GM18907 (cell line): Measurements from ENCODE around the gene DGKH.
"Not testable (repeated sequence)": the region's sequence is repeated elsewhere in the genome, so short reads cannot be mapped to it uniquely, and the experiment has no call there.

Experiments used
- ATAC-seq: cut with Tn5 transposase; IDR thresholded peaks from one replicate; pipeline ENCODE4 v1.9.1; 2021; ENCODE audit warnings: mild to moderate bottlenecking, moderate library complexity; ENCODE audit not compliant: unreplicated experiment

DGKH gene

DNA sequence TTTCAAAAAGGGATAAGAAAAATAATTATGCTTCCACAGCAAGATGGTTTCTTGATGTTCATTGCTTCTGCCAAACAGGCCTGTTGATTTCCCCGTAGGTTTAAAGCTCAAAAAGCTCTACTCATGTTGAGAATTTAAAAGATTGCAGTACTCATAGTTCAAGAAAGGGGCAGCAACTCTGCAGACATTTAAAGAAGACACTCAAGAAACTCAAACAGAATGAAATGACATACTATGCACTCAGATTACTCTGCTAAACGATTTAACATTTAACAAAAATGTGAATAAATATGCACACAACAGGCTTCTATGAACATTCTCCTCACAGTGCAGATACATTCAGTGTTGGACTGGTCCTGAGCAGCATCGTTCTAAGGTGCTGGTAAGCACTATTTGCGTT lies 22.7 kb downstream of the DGKH start:
- not testable (repeated sequence) for ATAC-seq

DNA sequence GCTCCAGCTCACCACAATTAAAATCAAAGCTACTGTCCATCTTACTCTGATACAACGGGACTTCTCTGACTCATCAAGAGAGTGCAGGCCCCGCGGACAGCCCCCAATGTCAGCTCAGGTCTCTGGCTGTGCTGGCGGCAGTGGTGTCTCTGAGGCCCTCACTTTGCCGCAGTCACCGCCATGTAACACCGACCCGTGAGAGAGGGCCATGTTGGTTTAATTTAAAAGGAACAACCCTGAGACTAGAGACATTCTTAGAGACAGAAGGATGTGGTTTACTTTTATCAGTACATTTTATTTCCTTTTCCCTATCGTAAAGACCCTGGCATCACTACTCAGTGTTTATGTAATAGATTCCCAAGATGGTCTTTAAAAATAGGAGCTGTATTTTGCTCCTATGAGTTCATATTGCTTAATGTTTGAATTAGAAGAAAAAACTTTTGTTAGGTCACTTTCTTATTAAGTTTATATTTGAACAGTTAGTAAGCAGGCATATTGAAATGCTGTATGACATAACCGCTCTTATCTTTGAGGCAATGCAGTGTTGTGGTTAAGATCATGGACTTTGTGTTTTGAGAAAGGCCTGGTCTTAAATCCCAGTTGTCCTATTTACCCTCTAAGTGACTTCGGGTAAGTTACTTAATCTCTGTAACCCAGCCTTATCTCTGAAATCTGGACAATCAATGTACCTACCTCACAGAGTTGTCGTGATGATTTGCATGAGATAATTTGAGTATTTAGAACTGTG lies 23.4 kb downstream of the DGKH start:
- ATAC-seq, result no peak

DNA sequence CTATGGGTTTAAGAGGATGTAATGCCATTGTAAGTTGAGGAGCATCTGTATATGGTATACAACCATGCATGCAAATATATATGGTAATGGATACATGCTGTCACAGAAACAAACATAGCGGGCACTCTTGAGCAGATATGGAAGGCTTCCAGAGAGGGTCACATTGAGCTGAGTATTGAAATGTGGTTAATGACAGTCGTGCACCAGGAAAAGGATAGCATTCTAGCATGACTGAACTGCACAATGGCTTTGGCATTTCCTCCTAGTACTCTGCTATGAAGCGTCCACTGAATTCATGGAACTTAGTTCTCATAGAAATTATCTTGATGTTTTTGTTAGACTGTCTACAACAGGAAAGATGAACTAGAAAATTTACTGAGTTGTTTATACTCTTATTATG lies 25.2 kb downstream of the DGKH start:
- ATAC-seq, result no peak

DNA sequence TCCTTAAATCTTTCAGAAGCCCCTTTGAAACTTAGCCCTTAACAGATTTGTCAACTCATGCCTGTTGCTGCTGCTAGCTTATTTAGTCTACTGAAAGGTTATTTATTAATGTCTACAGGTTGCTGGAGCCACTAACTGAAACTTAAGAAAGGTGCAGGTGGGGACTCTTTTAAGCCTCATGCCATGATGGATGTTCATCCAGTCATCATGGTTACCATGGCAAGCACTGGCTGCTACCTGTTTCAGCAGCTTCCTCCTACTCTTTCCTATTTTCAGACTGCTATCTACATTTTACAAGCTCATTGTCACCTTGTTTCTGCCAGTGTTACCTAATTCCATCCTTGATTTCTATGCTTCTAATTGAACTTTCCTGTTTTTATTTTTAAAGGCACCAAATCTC lies 27.1 kb downstream of the DGKH start:
- ATAC-seq, result no peak

DNA sequence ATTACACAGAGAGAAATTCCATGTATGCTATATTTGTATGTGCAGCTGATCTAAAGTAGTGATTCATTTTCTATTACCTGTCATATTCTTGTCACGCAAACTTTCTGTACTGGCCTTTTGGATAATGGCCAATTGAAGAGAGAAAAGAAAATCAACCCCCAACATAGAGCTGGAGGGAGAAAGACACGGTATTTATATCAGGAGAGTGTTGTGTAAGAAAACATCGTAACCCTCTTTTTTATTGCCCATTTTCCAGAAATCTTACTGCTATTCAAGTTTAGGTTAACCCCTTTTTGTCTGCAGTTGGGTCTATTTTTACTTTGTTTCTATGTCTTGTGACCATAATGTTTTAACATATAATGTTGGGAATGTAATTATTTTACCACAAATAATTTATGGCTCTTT lies 27.9 kb downstream of the DGKH start:
- no peak for ATAC-seq

DNA sequence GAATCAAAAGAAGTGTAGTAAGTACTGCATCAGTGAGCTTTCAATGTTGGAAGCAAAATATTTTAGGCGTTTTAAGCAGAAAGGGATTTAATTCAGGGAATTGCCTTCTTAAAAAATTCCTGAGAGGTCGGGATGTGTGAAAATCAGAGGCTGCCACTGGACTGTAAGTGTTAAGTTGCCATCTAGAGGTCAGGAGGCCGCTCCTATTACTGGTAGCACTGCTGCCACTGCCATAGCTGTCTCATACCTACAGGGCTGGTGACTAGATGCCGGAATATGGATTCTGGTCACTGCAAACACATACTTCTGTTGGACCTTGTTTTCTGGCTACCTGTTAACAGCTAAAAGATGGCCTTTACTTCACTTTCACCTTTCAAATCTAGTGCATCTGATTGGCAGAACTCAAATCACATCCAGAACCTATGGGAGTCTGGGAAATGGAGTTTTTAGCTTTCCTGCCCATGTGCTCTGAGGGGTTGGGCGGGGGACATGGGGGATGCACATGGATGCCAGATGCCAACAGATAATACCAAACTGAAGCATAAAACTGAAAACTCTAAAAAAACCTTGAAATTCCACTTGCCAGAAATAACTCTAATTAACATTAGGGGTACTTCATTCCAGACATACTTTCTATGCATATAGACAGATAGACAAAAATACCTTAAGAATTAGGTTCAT lies 29.8 kb downstream of the DGKH start:
- ATAC-seq, result no peak

DNA sequence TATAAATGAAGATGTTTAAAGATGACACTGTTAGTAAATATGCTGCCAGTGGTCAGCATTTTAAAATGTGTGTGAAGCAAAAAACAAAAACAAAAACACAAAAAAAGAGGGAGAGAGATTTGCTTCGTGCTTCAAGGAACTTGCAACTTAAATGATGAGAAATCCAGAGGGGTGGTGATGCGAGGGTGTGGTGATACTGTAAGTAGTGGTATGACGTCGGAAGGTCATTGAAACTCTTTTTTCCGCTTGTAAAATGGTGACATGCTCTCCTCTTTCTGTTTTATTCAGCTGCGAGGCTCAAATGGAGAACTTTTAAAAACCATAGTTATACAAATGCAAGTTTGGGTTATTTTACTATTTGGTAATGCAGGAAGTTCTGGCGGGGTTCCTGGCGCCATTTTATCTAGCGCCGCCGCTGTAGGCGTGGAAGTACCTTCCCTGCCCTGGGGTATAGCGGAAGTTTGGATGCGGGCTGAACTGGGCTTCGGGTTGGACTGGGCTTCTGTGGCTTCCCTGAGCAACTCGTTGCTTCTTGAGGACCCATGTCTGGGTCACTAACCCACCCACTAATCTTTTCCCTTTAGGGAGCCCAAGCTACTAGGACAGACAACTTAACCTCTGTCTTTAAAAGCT lies 34.8 kb downstream of the DGKH start:
- no peak for ATAC-seq

DNA sequence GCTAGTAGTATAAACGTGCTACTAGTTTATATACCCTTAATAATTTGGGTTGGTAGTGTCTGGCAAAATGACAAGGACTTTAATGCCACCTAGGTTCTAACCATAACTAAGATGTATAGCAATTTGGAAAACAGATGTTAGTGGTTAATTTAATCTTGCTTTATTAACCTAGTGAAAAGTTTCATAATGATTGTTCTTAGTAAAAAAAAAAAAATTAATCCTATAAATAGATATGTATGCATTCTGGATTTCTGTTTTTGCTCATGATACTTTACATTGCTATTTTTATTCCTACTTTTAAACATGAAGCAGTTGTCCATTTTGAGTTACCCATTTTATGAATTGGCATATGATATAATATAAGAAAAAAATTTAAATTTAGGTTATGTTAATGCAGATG lies 36.3 kb downstream of the DGKH start:
- ATAC-seq, result no peak

DNA sequence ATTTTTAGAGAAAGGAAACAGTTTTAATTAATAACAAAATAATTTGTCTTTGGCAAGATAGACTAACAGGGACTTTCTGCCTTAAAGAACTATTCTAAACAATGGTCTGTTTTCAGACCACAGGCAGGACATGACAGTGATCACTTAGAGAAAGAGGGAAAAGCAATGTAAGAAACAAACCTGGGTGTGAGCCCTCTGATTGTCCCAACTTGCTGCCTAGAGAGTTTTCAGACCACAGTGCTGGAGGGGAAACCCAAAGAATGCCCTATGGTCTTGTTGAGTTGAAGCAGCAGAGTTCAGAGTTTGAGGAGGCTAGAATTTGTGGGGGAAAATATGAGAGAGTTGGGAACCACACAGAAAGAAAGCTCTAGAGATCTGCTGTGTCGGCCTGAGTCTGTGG lies 38.1 kb downstream of the DGKH start:
- peak; percentile 57 for ATAC-seq

DNA sequence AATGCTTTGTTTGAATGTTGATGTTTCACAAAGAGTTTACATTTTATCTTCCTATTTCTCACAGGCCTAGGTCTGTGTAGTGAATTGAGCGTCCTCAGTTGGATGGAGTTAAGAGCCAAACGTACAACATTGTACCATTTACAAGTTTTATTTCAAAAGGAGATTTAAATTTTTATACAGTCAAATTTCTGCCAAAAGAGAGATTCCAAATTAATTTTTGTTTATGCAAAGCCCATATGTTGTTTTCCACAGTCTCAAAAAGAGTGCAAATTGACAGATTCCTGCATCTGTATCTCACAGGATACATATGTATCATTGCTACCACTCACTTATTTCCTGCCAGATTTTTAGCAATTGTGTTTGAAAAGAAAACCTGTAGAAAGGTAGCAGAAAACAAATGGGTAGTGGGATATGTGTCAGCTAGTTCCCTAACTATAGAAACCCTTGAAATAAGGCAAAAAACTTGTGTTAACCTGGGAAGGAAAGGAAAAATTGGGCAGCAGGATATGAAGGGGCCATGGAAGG lies 46.1 kb downstream of the DGKH start:
- ATAC-seq, result no peak

DNA sequence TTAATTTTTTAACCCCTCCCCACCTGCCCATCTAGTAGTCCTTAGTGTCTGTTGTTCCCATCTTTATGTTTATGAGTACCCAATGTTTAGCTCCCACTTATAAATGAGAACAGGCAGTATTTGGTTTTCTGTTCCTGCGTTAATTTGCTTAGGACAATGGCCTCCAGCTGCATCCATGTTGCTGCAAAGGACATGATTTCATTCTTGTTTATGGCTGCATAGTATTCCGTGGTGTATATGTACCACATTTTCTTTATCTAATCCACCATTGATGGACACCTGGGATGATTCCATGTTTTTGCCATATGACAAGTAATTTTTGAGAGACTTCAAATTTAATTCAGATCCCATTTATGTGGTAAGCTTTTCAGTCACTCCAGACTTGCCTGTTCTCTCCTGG lies 47.8 kb downstream of the DGKH start:
- ATAC-seq, result not testable (repeated sequence)

DNA sequence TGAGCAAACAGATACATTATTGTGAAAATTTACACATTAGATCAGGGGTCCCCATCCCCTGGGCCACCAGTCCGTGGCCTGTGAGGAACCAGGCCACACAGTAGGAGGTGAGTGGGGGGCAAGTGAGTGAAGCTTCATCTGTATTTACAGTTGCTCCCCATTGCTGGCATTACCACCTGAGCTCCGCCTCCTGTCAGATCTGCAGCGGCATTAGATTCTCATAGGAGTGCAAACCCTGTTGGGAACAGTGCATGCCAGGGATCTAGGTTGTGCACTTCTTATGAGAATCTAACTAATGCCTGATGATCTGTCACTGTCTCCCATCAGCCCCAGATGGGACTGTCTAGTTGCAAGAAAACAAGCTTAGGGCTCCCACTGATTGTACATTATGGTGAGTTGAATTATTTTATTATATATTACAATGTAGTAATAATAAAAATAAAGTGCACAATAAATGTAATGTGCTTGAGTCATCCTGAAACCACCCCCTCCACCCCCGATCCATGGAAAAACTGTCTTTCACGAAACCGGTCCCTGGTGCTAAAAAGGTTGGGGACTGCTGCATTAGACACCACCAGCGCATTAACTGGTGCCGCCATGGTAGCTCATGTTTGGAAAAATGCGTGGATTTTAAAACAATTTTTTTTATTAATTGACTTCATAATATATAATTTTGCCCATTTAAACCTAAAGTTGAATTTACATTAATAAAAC lies 51.7 kb downstream of the DGKH start:
- ATAC-seq, result no peak

DNA sequence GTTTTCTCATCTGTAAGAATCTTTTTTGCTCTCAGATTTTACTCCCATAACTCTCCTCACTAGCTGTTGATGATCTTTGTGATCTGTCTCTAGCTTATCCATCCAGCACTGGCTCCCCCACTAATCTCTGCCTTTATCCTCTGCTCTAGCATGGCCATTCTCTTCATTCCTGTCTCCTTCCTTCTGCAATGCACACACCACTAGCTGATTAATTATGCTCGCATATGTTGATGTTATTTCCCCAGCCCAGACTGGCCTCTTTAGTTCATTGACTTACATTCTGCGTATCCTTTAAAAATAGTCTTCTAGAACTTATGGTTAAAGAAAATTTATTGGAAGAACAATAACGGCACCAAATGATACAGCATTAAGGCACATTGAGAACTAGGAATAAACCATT lies 52.5 kb downstream of the DGKH start:
- no peak for ATAC-seq

DNA sequence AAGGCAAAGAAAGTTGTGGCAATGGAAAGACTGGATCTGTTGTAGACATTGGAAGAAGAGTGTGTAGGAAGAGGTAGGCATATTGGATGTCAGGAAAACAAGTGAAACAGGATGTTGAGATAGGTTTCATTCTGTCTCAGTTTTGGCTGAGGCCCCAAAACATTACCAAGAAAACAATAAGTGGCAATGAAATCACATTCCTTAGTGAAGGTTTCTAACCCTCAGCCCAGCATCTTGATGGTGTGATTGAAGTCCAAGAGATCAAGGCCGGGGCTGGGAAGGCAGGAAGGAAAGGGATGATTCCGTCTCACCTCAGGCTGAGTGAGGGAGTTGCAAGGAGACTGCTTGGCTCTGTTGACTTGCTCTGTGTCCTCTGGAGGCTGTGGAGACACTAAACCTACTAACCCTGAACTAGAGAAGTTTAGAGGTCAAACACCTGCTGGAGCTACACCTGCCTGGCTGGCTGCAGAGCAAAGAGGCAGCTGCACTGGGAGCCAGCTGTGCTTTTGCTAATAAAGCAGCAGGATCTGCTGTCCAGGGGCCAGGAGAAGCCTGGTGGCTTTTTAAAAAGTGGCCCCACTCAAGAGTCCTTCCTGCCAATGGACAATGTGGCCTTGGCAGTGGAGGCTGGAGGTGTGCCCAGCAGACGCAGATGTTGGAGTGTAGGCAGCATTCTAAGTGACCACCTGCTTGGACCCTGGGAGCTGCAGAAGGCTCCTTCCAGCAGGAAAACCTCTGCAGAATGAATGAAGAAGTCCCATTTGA lies 53.6 kb downstream of the DGKH start:
- ATAC-seq, result no peak

DNA sequence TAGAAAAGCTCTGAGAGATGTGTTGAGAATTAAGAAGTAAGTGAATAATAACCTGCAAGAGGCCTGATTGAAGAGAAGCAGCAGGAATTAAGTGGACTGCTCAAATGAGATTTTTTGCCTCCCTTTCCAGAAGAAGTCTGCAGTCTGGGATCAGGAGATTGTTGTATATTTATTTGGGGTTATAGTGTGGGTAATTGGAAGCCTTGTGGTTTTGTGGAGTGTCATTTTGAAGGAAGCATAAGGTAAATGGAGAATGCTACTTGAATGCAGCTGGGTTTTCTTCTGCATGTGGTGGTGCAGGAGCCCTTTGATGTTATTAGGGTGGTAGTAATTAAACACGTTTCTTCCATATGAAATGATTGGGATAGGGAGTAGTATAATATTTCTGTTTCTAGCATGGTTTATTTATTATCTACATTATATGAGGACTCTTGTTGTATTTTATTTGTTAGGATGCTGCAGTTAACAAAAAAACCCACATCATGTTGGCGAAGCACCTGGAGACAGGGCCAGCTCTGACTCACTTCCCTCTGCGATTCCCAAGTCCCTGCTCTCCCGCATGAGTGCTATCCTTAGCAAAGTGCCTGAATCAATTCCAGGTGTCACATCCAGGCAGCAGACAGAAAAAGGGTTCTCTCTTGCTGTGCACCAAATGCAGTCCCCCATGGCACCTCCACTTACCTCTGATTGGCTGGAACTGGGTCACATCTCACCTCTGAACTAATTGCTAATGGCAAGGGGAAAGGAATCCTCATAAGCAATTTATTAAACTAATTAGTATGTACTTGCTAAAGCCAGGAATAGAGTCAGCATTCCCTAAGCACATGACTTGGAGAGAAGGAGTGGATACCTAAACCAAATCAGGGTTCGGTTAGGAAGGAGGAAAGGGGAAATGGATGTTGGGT lies 54.8 kb downstream of the DGKH start:
- ATAC-seq, result no peak

DNA sequence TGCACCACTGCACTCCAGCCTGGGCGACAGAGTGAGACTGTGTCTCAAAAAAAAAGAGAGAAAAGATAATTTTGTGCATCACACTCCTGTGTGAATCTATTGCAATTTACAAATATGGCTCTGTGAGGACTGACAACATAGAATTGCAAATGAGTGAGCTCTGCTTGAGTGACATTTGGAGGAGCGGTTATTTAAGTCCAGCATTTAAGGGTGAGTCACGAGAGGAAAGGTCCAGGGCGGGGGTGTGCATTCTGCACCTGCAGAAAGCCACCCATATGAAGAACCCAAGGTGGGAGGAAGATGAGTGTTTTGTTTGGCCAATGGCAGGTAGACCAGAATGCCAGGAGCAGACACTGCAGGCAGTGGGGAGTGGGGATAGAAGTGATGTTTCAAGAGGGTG lies 58.5 kb downstream of the DGKH start:
- ATAC-seq, result no peak

DNA sequence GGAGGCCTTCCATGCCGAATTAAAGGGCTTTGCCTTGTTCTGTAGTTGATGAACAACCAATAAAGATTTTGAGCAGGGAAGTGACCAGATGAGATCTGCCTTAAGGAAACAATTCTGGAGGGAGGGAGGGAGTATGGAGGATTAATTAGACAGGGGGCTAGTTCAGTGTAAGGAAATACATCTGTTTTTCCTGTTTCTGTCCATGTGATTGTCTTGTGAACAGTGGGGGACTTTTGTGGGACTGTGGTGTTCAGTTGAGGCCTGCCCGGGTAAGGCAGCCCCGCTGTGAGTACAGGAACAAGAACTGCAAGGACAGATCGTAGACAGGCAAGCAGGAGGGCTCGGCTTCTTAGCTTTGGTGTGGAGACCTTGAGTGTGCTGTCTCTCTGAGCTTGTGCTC lies 59.0 kb downstream of the DGKH start:
- ATAC-seq, result no peak

DNA sequence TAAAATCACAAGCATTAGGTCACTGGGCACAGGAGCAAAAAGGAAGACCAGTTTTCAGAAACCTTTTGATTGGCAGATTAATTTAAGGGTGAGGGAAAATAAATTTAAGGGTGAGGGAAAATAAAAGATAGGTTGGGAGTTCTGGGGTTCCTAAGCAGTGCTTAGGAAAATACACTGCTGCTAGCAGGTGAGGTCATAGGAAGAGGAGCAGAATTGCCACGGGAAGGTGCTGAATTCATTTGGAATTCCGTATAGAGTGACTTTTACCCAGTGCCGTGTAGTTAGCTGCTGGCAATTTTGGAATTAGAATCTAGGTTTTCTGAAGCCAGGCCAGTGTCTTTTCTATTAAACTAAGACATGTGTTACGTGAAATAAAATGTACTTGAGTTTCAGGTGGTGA lies 59.8 kb downstream of the DGKH start:
- no peak for ATAC-seq

DNA sequence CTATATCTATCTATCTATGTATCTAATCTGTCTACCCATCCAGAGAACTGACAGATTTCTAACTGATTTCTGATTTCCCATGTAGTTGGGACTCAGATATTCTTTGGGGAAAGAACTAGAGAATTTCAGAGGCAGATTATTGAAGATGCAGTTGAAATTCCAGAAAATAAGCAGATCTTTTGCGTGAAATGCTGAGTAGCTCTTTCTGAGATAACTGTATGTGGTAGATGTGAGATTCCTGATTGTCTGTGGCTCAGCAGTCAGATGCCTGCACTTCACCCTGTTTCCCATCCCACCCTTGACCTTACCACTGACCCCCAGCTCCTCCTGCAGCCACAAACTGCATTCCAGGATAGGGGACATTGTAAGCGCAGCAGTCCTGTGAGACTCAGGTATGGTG lies 61.5 kb downstream of the DGKH start:
- ATAC-seq, result no peak
